ENCODE data around the gene TSEN54. TPM values are rescaled to one million over a fixed set of nuclear protein-coding genes. Genes with fewer than 3 reads are reported as not detected.
"Not testable (repeated sequence)": the region's sequence is repeated elsewhere in the genome, so short reads cannot be mapped to it uniquely, and the experiment has no call there.

TSEN54 gene
- total RNA-seq = 10 to 100 TPM; 11.1 to 25.1 (median 14.9) TPM

GRCh38 chr17:75516255-75516618 is at the start of gene TSEN54:
Gene TSEN54 (plus strand): TSS chr17:75516528. CDS start chr17:75516561, 33 bp downstream.
- peak; percentile 77 to 83 (median 80) for ATAC-seq (replicated peaks in 6 of 8)
- in situ Hi-C loops (cut with MboI; ENCODE audit: low pct_unique_long_range_greater_than_20kb in 2 of 9, low sequenced_read_pairs in 9 of 9, unreplicated experiment in 9 of 9) = no loop called here
- no CpG with 5 or more reads among the region's 45 CpGs for WGBS, 10 experiments
- Histone ChIP-seq H3K4me1 (replicated peaks in 1 of 2) (peaks cover 13 to 27% of the 10 kb centered on the region in 2 donors), H3K4me3 (peak within 1 kb of the TSS; percentile 54 to 99 (median 89)), H3K27ac (peak within 1 kb of the TSS; percentile 37 to 61)

- 0 to 94% (median 84%) methylated on average over 1 to 5 of the region's 8 CpGs; no CpG with 5 or more reads in 6 of the 10 experiments for WGBS, 10 experiments
- in situ Hi-C loops (cut with MboI; ENCODE audit: low pct_unique_long_range_greater_than_20kb in 2 of 9, low sequenced_read_pairs in 9 of 9, unreplicated experiment in 9 of 9) = no loop called here
- no peak overlapping the region for H3K4me3 ChIP-seq
- peak in 3 of 8 experiments; percentile 21 to 41 (median 24) for ATAC-seq (replicated peaks in 6 of 8)
- H3K4me1 ChIP-seq (replicated peaks in 1 of 2) = no peaks in the 10 kb centered on the region
- H3K27ac ChIP-seq = no peak overlapping the region
Observed at GRCh38 chr17:75468291-75468754, 48.0 kb upstream of the TSEN54 start.

- ATAC-seq (replicated peaks in 6 of 8) = no peak
- no peaks in the 10 kb centered on the region for H3K4me1 ChIP-seq (replicated peaks in 1 of 2)
- no peak overlapping the region for H3K27ac ChIP-seq
- WGBS, 10 experiments = 74 to 100% (median 90%) methylated on average over 2 to 10 of the region's 13 CpGs; no CpG with 5 or more reads in 2 of the 10 experiments
- in situ Hi-C loops (cut with MboI; ENCODE audit: low pct_unique_long_range_greater_than_20kb in 2 of 9, low sequenced_read_pairs in 9 of 9, unreplicated experiment in 9 of 9) = no loop called here
- H3K4me3 ChIP-seq = no peak overlapping the region
Observed at GRCh38 chr17:75468779-75469373, 47.5 kb upstream of the TSEN54 start.

- WGBS, 10 experiments = 20 to 100% (median 91%) methylated on average over 1 to 5 of the region's 6 CpGs; no CpG with 5 or more reads in 1 of the 10 experiments
- ATAC-seq (replicated peaks in 6 of 8) = no peak
- Histone ChIP-seq H3K4me3 (no peak overlapping the region), H3K4me1 (replicated peaks in 1 of 2) (peaks cover 19 to 20% of the 10 kb centered on the region in 2 donors), H3K27ac (no peak overlapping the region)
- in situ Hi-C loops (cut with MboI; ENCODE audit: low pct_unique_long_range_greater_than_20kb in 2 of 9, low sequenced_read_pairs in 9 of 9, unreplicated experiment in 9 of 9) = no loop called here
Observed at GRCh38 chr17:75471207-75471606, 45.1 kb upstream of the TSEN54 start.

- H3K27ac ChIP-seq = no peak overlapping the region
- in situ Hi-C loops (cut with MboI; ENCODE audit: low pct_unique_long_range_greater_than_20kb in 2 of 9, low sequenced_read_pairs in 9 of 9, unreplicated experiment in 9 of 9) = no loop called here
- peak in 3 of 8 experiments; percentile 49 to 89 (median 49) for ATAC-seq (replicated peaks in 6 of 8)
Observed at GRCh38 chr17:75472119-75472518, 44.2 kb upstream of the TSEN54 start.

GRCh38 chr17:75473246-75473645 is 43.1 kb upstream of the TSEN54 start:
- WGBS, 10 experiments = 80% methylated on average over 1 of the region's 2 CpGs; no CpG with 5 or more reads in 9 of the 10 experiments
- in situ Hi-C loops (cut with MboI; ENCODE audit: low pct_unique_long_range_greater_than_20kb in 2 of 9, low sequenced_read_pairs in 9 of 9, unreplicated experiment in 9 of 9) = no loop called here
- Histone ChIP-seq H3K4me1 (replicated peaks in 1 of 2) (peaks cover 27 to 33% of the 10 kb centered on the region in 2 donors), H3K27ac (no peak overlapping the region), H3K4me3 (no peak overlapping the region)
- ATAC-seq (replicated peaks in 6 of 8) = no peak

More at GRCh38 chr17:75472119-75472518, 44.2 kb upstream of the TSEN54 start:
- Histone ChIP-seq H3K4me1 (replicated peaks in 1 of 2) (peaks cover 26 to 29% of the 10 kb centered on the region in 2 donors), H3K4me3 (no peak overlapping the region)
- 0 to 93% (median 66%) methylated on average over 1 to 4 of the region's 4 CpGs; no CpG with 5 or more reads in 6 of the 10 experiments for WGBS, 10 experiments

- Histone ChIP-seq H3K4me3 (no peak overlapping the region), H3K4me1 (replicated peaks in 1 of 2) (peaks cover 27 to 41% of the 10 kb centered on the region in 2 donors), H3K27ac (peak overlapping the region in 1 of 2 donors; percentile 61)
- in situ Hi-C loops (cut with MboI; ENCODE audit: low pct_unique_long_range_greater_than_20kb in 2 of 9, low sequenced_read_pairs in 9 of 9, unreplicated experiment in 9 of 9) = no loop called here
- WGBS, 10 experiments = 85 to 100% (median 95%) methylated on average over 1 to 3 of the region's 6 CpGs; no CpG with 5 or more reads in 6 of the 10 experiments
- peak in 2 of 8 experiments; percentile 2 to 10 for ATAC-seq (replicated peaks in 6 of 8)
Observed at GRCh38 chr17:75474736-75475135, 41.6 kb upstream of the TSEN54 start.

GRCh38 chr17:75475144-75475835 is 41.0 kb upstream of the TSEN54 start:
- WGBS, 10 experiments = 0 to 88% (median 80%) methylated on average over 1 to 4 of the region's 13 CpGs; no CpG with 5 or more reads in 7 of the 10 experiments
- in situ Hi-C loops (cut with MboI; ENCODE audit: low pct_unique_long_range_greater_than_20kb in 2 of 9, low sequenced_read_pairs in 9 of 9, unreplicated experiment in 9 of 9) = no loop called here
- H3K27ac ChIP-seq = peak overlapping the region; percentile 9 to 61
- no peak overlapping the region for H3K4me3 ChIP-seq
- peaks cover 27 to 41% of the 10 kb centered on the region in 2 donors for H3K4me1 ChIP-seq (replicated peaks in 1 of 2)
- ATAC-seq (replicated peaks in 6 of 8) = peak in 5 of 8 experiments; percentile 53 to 70 (median 58)

- ATAC-seq (replicated peaks in 6 of 8) = peak in 5 of 8 experiments; percentile 31 to 49 (median 38)
- 33% methylated on average over 1 of the region's 3 CpGs; no CpG with 5 or more reads in 9 of the 10 experiments for WGBS, 10 experiments
- Histone ChIP-seq H3K4me3 (no peak overlapping the region), H3K27ac (peak overlapping the region in 1 of 2 donors; percentile 61), H3K4me1 (replicated peaks in 1 of 2) (peaks cover 27 to 41% of the 10 kb centered on the region in 2 donors)
- in situ Hi-C loops (cut with MboI; ENCODE audit: low pct_unique_long_range_greater_than_20kb in 2 of 9, low sequenced_read_pairs in 9 of 9, unreplicated experiment in 9 of 9) = no loop called here
Observed at GRCh38 chr17:75475851-75476250, 40.5 kb upstream of the TSEN54 start.

GRCh38 chr17:75476271-75476671 is 40.1 kb upstream of the TSEN54 start:
- Histone ChIP-seq H3K4me1 (replicated peaks in 1 of 2) (peaks cover 27 to 45% of the 10 kb centered on the region in 2 donors), H3K27ac (peak overlapping the region in 1 of 2 donors; percentile 61), H3K4me3 (no peak overlapping the region)
- 20 to 31% methylated on average over 2 to 3 of the region's 8 CpGs; no CpG with 5 or more reads in 8 of the 10 experiments for WGBS, 10 experiments
- peak in 6 of 8 experiments; percentile 75 to 90 (median 83) for ATAC-seq (replicated peaks in 6 of 8)
- in situ Hi-C loops (cut with MboI; ENCODE audit: low pct_unique_long_range_greater_than_20kb in 2 of 9, low sequenced_read_pairs in 9 of 9, unreplicated experiment in 9 of 9) = no loop called here

GRCh38 chr17:75476752-75477489 is 39.4 kb upstream of the TSEN54 start:
- in situ Hi-C loops (cut with MboI; ENCODE audit: low pct_unique_long_range_greater_than_20kb in 2 of 9, low sequenced_read_pairs in 9 of 9, unreplicated experiment in 9 of 9) = no loop called here
- Histone ChIP-seq H3K4me1 (replicated peaks in 1 of 2) (peaks cover 27 to 51% of the 10 kb centered on the region in 2 donors), H3K4me3 (no peak overlapping the region), H3K27ac (peak overlapping the region in 1 of 2 donors; percentile 61)
- 20 to 100% (median 82%) methylated on average over 1 to 6 of the region's 11 CpGs; no CpG with 5 or more reads in 2 of the 10 experiments for WGBS, 10 experiments
- no peak for ATAC-seq (replicated peaks in 6 of 8)

GRCh38 chr17:75477490-75477862 is 38.9 kb upstream of the TSEN54 start:
- 90 to 100% (median 100%) methylated on average over 1 to 10 of the region's 11 CpGs; no CpG with 5 or more reads in 7 of the 10 experiments for WGBS, 10 experiments
- H3K4me1 ChIP-seq (replicated peaks in 1 of 2) = peaks cover 27 to 53% of the 10 kb centered on the region in 2 donors
- H3K27ac ChIP-seq; ATAC-seq (replicated peaks in 6 of 8); in situ Hi-C loops (cut with MboI; ENCODE audit: low pct_unique_long_range_greater_than_20kb in 2 of 9, low sequenced_read_pairs in 9 of 9, unreplicated experiment in 9 of 9); H3K4me3 ChIP-seq: not testable (repeated sequence)

Data from motor neuron (in vitro differentiated cells).